ENCODE data around the gene PCBP3. TPM values are rescaled to one million over a fixed set of nuclear protein-coding genes. Genes with fewer than 3 reads are reported as not detected.

The PCBP3 gene
- total RNA-seq, 1 experiment from 2014 or later, result 10.9 TPM

DNA sequence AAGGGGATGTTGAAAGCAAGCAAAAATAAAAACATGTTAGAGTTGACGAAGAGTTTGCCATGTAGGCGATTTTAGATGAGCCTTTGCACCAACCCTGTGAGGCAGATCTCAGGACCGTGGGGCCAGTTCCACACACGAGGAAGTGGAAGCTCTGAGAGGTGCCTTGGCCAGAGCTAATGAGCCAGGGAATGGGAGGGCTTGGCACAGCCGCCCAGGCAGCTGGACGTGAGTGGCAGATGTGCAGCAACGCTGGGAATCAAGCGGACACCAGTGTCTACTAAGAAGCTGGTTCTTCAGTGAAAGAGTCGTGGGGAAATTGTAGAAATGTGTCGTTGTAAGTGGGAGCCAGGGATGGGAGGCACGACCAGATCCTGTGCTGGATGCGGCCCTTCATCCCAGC, 279.1 kb downstream of the PCBP3 start:
- H3K27ac Mint-ChIP-seq, result no peak overlapping the region
- no CpG with 5 or more reads among the region's 12 CpGs for WGBS (ENCODE audit: extremely low coverage, insufficient read length, low lambda C conversion rate)
- no peak overlapping the region for H2AK5ac ChIP-seq (ENCODE audit: insufficient read length, low read length)

More for the DNA sequence above, 279.1 kb downstream of the PCBP3 start:
- Histone ChIP-seq H3K9ac (ENCODE audit: extremely low read depth, insufficient read length, low read length) (no peak overlapping the region), H3K56ac (ENCODE audit: insufficient read length, low read depth, low read length) (no peak overlapping the region), H4K8ac (replicated peaks; ENCODE audit: insufficient read length, low read depth, low read length) (no peak overlapping the region), H3K9me3 (ENCODE audit: control insufficient read depth, low read depth, low read length) (no peaks in the 10 kb centered on the region), H2BK20ac (ENCODE audit: low read depth, low read length, poor library complexity, severe bottlenecking) (no peak overlapping the region), H2AFZ (ENCODE audit: low read length) (no peak overlapping the region), H3T11ph (ENCODE audit: low read length) (no peak overlapping the region), H3K79me1 (ENCODE audit: insufficient read depth, low read depth, low read length, poor library complexity, severe bottlenecking) (no peaks in the 10 kb centered on the region), H3K79me2 (ENCODE audit: insufficient read depth, low read length) (no peaks in the 10 kb centered on the region), H3K14ac (ENCODE audit: insufficient read depth, low read length) (no peak overlapping the region), H2BK5ac (ENCODE audit: insufficient read length, low read length) (no peak overlapping the region), H3K23me2 (ENCODE audit: insufficient read length, low read depth, low read length, poor library complexity, severe bottlenecking) (no peaks in the 10 kb centered on the region), H3K27me3 (ENCODE audit: insufficient read depth, low read length) (no peaks in the 10 kb centered on the region), H4K91ac (ENCODE audit: insufficient read length, low read depth, low read length) (no peak overlapping the region), H2BK12ac (ENCODE audit: insufficient read length, low read depth, low read length) (no peak overlapping the region), H2BK15ac (ENCODE audit: low read depth, low read length) (no peak overlapping the region), H3K4me1 (ENCODE audit: insufficient read depth, low read length) (no peaks in the 10 kb centered on the region), H4K5ac (ENCODE audit: insufficient read length, low read depth, low read length) (no peak overlapping the region), H3K4ac (ENCODE audit: low read depth, low read length) (no peak overlapping the region), H4K20me1 (ENCODE audit: control insufficient read depth, insufficient read depth, insufficient read length) (no peaks in the 10 kb centered on the region), H3K18ac (ENCODE audit: insufficient read length, low read depth, low read length) (no peak overlapping the region), H3K27ac (ENCODE audit: insufficient read length, low read depth, low read length) (no peak overlapping the region), H2BK120ac (ENCODE audit: low read depth, low read length, poor library complexity, severe bottlenecking) (no peak overlapping the region), H3K23ac (ENCODE audit: insufficient read length, low read depth, low read length) (no peak overlapping the region), H3K4me2 (ENCODE audit: insufficient read depth, insufficient read length, low read length) (no peak overlapping the region)
- Mint-ChIP-seq H3K27me3 (ENCODE audit: low read depth) (peaks cover 13% of the 10 kb centered on the region), H3K9me3 (peaks cover 0 to 6% of the 10 kb centered on the region in 2 experiments; a peak in 2 of 5 replicates), H3K4me3 (no peak overlapping the region), H3K4me1 (0 out of 4 replicates have a peak, but pooled peaks cover 0 to 3% of the 10 kb centered on the region in 2 experiments), H3K36me3 (ENCODE audit: insufficient read depth in 1 of 3, low read depth in 3 of 3) (peaks cover 0 to 6% (median 4%) of the 10 kb centered on the region in 3 experiments; a peak in 2 of 7 replicates)
- TF ChIP-seq, protein P1, sequence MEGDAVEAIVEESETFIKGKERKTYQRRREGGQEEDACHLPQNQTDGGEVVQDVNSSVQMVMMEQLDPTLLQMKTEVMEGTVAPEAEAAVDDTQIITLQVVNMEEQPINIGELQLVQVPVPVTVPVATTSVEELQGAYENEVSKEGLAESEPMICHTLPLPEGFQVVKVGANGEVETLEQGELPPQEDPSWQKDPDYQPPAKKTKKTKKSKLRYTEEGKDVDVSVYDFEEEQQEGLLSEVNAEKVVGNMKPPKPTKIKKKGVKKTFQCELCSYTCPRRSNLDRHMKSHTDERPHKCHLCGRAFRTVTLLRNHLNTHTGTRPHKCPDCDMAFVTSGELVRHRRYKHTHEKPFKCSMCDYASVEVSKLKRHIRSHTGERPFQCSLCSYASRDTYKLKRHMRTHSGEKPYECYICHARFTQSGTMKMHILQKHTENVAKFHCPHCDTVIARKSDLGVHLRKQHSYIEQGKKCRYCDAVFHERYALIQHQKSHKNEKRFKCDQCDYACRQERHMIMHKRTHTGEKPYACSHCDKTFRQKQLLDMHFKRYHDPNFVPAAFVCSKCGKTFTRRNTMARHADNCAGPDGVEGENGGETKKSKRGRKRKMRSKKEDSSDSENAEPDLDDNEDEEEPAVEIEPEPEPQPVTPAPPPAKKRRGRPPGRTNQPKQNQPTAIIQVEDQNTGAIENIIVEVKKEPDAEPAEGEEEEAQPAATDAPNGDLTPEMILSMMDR (conservative IDR thresholded peaks at IDR 0.05), result no peak
- DNase-seq, result no peak
